HG02981 (cell line): ENCODE measurements around the gene CHST11.
A peak's percentile ranks its signal among the peaks of the same experiment; 100 is the strongest.
"Not testable (repeated sequence)": the region's sequence is repeated elsewhere in the genome, so short reads cannot be mapped to it uniquely, and the experiment has no call there.

Source experiments
- ATAC-seq: cut with Tn5 transposase; IDR thresholded peaks from one replicate; pipeline ENCODE4 v1.9.1; 2021; ENCODE audit warnings: mild to moderate bottlenecking, moderate library complexity; ENCODE audit not compliant: unreplicated experiment

The CHST11 gene

GRCh38 chr12:104727726-104728465 lies 271.1 kb downstream of the CHST11 start:
- no peak for ATAC-seq

GRCh38 chr12:104729091-104729490 lies 272.3 kb downstream of the CHST11 start:
- no peak for ATAC-seq

GRCh38 chr12:104729610-104730446 lies 273.1 kb downstream of the CHST11 start:
- ATAC-seq, result no peak

GRCh38 chr12:104730763-104731162 lies 274.0 kb downstream of the CHST11 start:
- no peak for ATAC-seq

- ATAC-seq, result no peak
Measured at GRCh38 chr12:104733717-104734175, 277.0 kb downstream of the CHST11 start.

DNA sequence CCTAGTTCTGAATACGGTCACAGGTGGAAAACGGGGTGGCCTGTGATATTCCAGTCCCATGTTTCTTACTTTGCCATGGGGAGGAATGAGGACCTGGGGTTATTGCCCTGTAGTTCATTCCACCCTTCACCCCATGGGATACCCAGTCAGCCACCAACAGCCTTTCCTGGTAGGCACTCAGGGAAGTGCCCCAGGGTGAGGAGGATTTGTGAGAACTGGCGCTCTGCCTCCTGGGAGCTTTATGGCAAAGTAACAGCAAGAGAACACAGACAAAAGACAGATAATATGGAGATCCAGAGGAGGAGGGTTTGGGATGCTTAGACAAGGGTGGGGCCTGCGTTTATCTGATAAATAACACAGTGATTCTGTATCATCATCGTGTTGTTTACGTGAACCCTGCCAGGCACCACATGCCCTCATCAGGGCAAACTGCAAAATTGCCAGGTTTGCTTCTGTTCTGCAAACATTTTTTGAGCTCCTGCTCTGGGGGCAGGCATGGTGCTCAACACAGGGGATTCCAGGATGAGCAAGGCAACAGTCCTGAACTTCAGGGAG lies 277.9 kb downstream of the CHST11 start:
- no peak for ATAC-seq

DNA sequence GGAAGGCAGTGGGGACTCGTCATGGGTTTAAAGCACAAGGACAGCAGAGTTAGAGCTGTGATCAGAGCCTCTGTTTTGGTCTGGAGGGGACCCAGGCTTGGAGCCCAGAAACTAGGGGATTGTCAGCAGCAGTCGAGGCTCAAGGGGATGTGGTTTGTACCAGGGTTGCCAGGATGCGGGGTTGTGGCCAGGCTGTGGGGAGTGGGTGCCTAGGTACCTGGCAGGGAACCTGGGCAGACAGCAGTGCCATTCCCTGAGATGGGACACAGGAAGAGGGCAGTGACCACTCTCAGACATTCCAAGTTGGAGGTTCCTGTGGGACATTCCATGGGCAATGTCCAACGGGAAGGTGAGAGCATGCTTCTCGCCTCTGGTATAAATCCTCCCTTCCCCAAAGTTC lies 279.1 kb downstream of the CHST11 start:
- ATAC-seq, result no peak

- ATAC-seq, result no peak
Measured at GRCh38 chr12:104736307-104736706, 279.6 kb downstream of the CHST11 start.

GRCh38 chr12:104737113-104737512 lies 280.4 kb downstream of the CHST11 start:
- ATAC-seq, result no peak

- ATAC-seq, result no peak
Measured at GRCh38 chr12:104737791-104738301, 281.1 kb downstream of the CHST11 start.

DNA sequence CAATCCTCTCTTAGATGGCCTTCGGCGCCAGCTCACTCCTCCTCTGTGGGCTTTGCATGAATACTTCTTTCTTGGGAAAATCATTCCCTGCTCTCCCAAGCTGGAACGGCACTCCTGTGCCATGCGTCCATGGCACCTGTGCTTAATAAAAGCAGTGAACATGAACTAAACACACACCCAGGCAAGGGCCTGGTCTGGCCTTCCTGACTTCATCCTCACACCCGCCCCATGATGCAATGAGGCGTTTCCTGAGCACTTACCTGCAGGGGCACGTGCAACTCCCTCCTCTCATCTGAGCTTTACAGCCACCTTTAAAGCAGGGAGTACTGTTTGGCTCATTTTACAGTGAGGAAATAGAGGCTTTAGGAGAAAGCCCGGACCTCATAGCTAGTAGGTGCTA lies 281.6 kb downstream of the CHST11 start:
- no peak for ATAC-seq

GRCh38 chr12:104738776-104739642 lies 282.3 kb downstream of the CHST11 start:
- ATAC-seq, result no peak

DNA sequence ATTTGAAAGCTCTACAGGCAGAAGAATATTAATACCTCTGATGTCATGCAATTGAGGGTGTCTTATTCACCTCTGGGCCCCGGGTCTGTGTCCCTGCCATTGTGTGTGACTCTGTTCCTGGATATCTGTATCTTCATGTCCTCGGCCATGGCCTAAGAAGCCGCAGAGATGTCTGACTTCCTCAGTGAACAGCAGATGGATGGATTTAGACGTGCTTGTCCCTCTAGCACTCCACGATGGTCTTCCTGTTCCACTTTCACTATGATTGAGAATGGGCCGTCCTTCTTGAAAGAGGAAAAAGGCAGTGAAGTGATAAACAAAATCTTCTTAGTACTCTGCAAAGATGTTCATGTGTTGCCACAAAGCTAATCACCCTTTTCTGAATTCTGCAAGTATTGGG lies 283.9 kb downstream of the CHST11 start:
- peak; percentile 63 for ATAC-seq

DNA sequence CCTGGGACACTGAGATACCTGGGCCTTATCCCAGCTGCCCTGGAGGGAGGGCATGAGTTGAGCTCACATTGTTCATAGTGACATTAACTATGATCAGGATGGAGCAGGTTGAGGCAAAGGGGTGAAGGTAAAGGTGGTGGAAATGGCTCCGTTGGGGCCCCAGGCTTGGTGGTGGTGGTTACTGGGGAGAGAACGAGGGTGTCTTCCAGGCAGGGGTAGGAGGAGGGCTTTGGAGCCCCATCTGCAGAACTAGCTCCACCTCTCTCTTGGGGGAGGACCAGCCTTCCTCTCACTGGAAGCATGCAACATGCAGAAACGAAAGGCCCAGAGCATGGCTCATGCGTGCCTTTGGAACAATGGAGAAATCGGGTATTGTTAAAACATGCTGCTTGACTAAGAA lies 284.3 kb downstream of the CHST11 start:
- ATAC-seq, result peak; percentile 25

DNA sequence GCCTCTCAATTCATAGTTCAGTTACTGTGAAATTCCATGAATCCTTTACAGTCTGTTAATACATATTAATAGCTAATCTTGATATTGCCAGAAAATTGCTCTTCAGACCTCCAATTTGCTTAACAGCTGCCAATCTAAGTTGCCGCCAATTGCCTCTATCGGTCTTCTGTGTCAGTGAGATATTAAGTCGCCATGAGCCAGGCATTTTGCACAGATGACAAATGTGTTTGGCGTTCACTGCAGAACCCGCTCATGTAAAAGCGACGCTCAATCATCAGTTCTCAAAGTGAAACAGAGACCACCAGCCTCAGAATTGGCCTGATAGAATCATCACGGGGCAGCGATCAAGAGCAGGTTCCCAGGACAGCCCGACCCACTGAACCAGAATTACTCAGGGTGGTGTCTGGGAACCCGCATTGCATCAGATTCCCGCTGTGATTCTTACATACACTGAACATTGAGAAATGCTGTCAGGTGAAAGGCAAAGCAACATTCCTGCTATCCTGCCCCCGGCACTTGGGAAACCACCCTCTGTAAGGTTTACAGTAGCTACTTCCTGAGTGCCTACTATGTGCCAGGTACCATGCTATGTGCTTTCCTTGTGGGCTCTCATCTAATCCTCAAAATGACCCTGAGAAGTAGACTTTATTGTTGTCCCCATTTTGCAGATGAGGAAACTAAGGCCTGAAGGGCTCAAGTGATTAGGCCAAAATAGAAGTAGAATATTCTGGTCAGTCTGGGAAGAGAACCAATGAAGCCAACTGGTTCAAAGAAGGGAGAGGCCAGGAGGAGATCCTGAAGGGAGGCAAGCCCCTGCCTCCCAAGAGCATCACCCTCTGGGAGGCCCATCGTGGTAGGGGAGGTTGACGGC lies 285.0 kb downstream of the CHST11 start:
- no peak for ATAC-seq

DNA sequence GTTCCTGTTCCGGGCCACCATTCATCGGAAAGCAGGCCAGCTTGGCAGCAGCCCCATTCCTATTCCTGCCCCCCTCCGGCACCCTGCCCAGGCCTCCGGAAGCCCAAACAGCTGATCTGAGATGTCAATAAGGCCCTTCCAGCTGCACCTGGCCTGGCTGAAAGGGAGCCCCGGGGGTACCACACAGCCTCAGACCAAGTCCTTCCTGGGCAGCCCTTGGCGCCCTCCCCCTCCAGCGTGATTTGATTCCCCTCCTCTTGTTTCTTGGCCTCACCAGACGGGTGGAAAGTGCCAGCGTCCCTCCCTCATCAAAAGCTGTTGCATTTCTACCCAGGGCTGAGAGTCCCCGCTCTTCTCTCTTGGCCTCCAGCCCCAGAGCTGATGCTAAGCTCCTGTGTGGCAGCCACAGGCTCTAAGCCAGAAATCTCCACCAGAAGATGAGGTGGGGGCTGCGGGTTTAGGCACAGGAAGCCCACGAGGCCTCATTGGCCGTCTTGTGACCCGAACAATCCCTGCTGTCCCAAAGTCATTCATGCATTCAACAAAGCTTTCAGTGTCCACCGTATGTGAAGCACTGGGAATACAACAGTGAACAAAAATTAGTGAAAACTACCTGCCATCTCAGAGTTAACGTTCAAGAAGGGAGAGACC lies 285.9 kb downstream of the CHST11 start:
- ATAC-seq, result no peak

DNA sequence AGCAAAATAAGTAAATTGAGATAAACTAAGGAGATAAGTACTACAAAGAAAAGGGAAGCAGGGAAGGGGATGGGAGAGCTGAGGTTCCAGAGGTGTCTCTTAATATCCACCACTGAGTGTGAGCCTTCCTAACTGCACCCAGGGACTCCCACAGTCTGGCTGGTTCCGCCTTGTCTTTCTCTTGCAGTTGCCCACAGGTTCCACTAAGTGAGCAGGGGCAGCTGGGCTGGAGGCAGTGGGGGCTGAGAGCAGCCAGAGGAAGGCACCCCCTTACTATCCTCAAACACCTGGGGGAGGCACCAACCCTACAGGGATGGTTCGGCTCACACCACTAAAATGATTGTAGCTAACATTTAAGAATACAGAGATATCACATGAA lies 286.4 kb downstream of the CHST11 start:
- ATAC-seq, result no peak

DNA sequence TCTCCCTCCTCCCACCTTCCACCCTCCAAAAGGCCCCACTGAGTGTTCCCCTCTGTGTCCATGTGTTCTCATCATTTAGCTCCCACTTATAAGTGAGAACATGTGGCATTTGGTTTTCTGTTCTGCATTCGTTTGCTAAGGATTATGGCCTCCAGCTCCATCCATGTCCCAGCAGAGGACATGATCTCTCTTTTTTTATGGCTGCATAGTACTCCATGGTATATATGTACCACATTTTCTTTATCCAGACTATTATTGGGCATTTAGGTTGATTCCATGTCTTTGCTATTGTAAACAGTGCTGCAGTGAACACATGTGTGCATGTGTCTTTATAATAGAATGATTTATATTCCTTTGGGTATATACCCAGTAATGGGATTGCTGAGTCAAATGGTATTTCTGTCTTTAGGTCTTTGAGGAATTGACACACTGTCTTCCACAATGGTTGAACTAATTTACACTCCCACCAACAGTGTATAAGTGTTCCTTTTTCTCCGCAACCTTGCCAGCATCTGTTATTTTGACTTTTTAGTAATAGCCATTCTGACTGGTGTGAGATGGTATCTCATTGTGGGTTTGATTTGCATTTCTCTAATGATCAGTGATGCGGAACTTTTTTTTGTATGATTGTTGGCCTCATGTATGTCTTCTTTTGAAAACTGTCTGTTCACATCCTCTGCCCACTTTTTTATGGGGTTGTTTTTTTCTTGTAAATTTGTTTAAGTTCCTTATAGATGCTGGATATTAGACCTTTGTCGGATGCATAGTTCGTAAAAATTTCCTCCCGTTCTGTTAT lies 287.2 kb downstream of the CHST11 start:
- ATAC-seq, result not testable (repeated sequence)
